Skeletal muscle cell (primary cell): ENCODE results near the gene CEP72.
"Not testable (repeated sequence)": the region's sequence is repeated elsewhere in the genome, so short reads cannot be mapped to it uniquely, and the experiment has no call there.

Experiments
- DNase-seq: peaks from one replicate; pipeline ENCODE4 v3.0.0-alpha.2; 2010; ENCODE audit warnings: low read depth
- H3K4me3 ChIP-seq: 2 replicates; pipeline ENCODE4 v1.5.1; 2011; ENCODE audit warnings: low read depth, mild to moderate bottlenecking, control low read depth, low read length, moderate library complexity

CEP72 gene

DNA sequence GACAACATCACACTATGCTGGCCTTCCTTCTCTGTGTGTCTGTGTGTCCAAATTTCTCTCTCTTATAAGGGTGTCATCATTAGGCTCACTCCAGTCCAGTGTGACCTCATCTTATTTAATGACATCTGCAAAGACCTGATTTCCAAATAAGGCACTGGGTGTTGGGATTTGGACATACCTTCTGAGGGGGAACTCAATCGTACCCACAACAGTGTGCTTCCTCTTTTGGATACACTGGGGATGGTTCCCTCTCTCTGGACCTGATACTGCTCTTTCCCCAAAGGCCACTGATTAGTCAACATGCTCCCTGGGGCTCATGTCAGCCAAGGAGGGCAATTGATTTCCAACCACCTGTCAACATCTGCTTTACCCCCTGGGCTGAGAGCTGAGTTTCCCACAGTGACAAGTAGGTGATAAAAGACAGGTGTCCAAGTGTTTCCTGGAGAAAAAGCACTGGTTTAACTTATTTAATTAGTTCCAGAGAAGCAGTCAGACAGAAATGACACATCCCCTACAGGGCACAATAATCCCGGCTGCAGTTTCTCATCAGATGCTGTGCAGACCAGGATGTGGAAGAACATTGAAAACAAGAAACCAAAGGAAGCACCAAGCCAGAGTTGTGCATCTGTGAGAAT lies 17.8 kb upstream of the CEP72 start:
- no peak overlapping the region for H3K4me3 ChIP-seq
- DNase-seq: no peak

DNA sequence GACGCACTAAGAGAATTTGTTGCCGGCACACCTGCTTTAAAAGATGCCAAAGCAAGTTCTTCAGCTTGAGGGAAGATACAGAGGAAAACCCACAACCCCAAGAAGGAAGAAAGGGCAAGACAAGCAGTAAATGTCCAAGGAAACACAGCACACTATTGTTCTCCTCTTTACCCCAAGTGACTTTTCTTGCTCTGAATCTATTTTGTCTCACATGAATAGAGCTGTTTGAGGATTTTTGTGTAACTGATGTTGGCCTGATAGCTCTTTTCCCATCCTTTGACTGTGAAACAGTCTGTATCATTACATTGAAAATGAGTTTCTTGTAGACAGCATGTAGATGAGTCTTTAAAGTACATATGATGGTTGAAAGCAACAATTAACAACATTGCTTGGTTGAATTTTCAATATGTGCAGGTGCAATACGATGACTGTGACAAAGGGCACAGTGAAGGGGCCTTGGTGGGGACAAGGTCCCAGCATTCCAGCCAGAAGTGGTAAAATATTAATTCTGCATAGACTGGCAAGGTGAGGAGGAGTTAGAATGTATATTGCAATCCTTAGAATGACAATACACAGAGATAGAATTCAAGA lies 16.8 kb upstream of the CEP72 start:
- no peak for DNase-seq
- H3K4me3 ChIP-seq: no peak overlapping the region

DNA sequence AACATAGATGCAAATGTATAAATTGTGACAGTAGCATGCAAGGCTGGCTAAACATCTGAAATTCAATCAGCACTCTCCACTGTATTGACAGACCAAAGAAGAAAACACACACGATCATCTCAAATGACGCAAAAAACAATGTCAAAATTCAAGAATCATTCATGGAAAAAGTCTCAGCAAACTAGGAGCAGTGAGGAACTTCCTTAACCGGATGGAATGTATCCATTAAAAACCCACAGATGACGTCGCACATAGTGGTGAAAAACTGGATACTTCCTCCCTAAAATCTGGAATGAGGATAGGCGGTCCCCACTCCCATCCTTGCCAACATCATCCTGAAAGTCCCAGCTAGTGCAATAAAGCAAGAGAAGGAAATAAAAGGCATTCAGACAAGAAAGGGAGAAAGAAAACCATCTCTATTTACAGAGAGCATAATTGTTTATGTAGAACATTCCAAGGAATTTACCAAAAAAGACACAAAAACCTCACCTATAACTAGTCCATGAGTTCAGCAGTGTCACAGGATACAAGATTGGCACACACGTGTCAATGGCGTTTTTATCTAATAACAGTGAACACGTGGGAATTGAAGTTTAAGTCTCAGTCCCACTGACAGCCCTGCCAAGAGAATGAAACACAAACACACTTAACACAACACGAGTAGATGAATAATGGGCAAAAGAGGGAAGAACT lies 14.1 kb upstream of the CEP72 start:
- DNase-seq: no peak

DNA sequence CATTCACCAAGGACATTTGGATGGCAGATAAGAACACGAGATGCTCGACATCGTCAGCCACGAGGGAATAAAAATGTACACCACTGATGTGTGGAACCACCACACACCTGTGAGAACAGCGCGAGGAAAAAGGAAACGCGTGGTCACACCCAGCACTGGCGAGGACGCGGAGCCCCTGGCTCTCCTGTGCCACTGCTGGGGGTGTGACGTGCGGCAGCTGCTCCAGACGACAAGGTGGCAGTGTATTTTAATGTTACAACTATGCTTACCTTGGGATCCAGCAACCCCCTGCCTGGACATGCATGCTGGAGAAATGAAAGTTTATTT lies 13.6 kb upstream of the CEP72 start:
- DNase-seq: no peak
- no peak overlapping the region for H3K4me3 ChIP-seq

More for the DNA sequence above, 14.1 kb upstream of the CEP72 start:
- no peak overlapping the region for H3K4me3 ChIP-seq

DNA sequence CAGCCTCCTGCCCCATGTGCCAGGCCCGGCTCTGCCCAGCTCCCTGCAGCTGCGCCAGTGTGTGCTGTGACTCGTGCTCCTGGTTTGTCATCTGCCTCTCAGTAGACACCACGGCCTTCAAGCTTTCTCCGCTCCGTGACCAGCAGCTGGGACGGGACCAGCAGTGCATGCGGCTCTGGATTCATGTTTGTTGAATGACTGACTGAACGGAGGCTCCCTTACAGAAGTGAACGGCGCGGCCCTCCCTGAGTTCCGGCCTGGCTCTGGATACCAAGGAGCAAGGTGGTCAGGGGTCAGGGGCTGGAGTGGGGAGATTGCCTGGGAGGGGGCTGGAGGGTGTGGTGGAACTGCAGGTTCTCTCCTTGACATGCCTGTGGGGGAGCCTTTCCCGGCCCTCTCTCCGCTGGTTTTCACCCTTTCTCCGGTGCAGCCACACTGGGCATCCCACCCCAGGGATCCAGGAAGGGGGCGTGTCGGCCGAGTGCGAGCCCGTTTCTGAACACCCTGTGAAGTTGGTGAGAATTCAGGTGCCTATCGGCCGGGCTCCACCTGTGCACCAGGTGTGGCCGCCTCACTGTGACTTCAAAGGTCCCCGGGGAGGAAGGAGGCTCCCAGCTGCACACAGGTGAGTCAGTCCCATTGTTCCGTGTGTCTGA lies 11.1 kb upstream of the CEP72 start:
- no peak overlapping the region for H3K4me3 ChIP-seq
- no peak for DNase-seq

DNA sequence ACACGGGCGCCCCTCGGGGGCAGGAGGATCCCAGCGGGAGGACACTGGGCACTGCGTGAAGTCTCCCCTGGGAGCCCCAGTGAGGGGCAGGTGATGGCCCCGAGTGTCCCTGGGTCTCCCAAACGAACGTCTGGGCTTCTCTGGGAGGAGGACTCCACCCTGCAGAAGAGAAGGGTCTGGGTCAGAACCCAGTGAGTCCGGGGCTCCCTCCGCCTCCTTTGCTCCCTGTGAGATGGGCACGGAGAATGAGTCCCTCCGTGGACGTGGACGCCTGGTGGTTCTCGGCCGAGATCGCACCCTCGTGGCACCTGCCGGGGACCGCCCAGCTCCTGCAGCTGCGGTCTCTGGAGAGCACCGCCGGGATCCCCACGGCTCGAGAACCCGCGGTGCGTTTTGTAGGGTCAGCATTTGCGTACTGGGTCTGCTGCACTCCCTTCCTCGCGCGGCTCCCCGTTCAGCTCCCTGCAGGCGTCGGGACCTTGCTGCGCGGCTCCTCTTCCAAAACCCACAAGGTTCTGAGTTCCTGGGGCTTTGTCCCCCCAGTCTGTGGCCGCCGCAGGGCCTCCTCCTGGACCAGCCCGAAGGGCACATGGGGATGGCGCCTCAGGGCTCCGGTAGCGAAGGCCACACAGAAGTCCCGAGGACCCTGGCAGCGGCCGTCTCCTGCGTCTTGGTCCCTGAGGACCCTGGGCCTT lies 10.2 kb upstream of the CEP72 start:
- DNase-seq: no peak
- no peak overlapping the region for H3K4me3 ChIP-seq

DNA sequence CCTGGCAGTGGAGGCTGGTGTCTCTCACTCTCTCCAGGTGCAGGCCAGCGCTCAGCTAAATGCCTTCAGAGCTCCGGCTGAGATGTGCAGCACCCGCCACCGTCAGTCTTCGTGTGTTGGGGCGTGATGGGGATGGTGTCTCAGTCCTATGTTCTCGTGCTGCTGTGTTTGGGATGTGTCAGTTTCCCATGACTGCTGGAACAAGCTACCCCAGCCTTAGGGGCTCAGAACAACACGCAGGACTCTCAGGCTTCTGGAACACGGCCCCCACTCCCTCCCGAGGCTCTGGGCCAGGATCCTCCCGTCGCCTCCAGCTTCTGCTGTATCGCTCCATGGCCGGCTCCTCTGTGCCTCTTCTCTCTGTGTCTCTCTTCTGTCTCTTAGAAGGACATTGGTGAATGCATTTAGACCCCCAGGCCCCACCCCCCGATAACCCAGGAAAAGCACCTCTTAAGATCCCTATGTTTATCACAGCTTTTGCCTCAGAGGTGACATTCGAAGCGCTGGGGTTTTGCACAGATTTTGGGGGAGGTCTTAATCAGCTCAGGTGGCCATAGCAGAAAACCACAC lies 9.6 kb upstream of the CEP72 start:
- H3K4me3 ChIP-seq: no peak overlapping the region
- no peak for DNase-seq

DNA sequence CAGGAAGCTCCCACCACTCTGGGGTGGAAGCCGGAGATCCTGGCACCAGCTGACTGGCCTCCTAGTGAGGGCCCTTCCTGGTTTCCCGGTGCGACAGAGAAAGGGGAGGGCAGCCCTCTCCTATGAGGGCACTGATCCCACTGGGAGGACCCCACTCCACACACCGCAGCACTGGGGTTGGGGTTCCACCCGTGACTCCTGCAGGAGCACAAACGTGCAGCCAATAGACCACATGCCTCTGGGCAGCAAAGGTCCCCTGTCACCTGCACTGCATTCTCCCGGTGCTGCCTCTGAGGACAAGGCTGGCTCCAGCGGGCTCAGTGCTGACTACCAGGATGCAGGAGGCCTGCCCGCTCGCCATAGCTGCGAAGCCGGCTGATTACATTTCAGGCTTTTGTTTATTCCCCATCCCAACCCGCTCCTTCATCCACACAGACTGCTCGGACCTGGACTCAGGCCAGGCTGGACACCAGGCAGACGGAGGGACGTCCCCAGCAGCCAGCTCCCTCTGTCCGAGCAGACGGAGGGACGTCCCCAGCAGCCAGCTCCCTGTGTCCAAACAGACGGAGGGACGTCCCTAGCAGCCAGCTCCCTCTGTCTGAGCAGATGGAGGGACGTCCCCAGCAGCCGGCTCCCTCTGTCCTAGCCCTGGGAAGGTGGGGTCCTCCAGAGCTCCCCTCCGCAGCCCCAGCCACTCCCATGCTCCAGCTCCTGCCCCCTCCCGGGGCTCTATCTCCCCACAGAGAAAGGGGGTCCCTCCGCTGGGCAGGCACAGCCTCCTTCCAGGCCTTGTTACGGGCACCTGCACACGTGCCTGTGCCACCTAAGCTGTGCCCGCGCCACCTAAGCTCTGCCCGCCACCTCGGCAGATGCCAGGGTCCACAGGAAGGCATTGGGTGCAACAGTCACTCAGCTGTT lies 8.8 kb upstream of the CEP72 start:
- H3K4me3 ChIP-seq: no peak overlapping the region
- no peak for DNase-seq

DNA sequence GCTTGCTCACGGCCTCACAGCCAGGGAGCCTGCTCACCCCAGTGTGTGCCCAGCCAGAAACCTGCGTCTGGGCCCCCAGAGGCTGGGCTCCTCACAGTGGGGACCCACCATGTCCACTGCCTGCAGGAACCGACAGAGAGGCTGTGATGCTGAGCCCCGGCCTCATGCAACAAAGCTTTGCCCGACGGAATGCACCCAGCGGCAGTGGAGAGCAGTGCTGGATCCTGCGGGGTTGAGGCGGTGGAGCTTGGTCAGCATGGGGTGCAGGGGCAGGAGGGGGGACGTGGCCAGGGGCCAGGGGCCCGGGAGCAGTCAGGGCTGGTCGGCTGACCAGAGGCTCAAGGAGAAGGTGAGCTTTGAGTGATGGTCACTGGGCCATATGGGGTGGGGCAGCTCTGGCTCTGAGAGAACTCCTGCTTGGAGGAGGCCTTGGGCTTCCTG lies 7.7 kb upstream of the CEP72 start:
- DNase-seq: no peak
- no peak overlapping the region for H3K4me3 ChIP-seq

DNA sequence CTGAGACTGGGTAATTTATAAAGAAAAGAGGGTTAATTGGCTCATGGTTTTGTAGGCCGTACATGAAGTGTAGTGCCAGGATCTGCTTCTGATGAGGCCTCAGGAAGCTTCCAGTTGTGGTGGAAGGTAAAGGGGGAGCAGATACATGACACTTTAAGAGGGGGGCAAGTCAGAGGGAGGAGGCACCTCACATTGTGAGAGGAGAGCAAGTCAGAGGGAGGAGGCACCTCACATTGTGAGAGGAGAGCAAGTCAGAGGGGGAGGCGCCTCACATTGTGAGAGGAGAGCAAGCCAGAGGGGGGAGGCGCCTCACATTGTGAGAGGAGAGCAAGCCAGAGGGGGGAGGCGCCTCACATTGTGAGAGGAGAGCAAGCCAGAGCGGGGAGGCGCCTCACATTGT lies 7.0 kb upstream of the CEP72 start:
- not testable (repeated sequence) for DNase-seq, H3K4me3 ChIP-seq

DNA sequence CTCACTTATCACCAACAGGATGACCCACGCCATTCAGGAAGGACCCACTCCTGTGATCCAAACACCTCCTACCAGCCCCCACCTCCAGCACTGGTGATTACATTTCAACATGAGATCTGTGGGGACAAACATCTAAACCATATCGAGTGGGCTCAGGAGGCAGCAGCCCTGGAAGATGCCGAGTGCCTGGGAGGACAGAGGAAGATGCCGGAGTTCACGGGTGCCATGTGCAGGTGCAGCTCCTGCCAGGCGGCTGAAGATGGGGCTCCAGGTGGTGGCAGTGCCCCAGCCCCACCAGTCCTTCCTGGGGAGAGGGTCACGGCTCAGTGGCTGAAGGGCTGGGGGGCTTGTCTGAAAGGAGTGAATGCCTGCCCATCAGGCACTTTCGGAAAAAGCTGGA lies 6.1 kb upstream of the CEP72 start:
- no peak for DNase-seq
- no peak overlapping the region for H3K4me3 ChIP-seq

DNA sequence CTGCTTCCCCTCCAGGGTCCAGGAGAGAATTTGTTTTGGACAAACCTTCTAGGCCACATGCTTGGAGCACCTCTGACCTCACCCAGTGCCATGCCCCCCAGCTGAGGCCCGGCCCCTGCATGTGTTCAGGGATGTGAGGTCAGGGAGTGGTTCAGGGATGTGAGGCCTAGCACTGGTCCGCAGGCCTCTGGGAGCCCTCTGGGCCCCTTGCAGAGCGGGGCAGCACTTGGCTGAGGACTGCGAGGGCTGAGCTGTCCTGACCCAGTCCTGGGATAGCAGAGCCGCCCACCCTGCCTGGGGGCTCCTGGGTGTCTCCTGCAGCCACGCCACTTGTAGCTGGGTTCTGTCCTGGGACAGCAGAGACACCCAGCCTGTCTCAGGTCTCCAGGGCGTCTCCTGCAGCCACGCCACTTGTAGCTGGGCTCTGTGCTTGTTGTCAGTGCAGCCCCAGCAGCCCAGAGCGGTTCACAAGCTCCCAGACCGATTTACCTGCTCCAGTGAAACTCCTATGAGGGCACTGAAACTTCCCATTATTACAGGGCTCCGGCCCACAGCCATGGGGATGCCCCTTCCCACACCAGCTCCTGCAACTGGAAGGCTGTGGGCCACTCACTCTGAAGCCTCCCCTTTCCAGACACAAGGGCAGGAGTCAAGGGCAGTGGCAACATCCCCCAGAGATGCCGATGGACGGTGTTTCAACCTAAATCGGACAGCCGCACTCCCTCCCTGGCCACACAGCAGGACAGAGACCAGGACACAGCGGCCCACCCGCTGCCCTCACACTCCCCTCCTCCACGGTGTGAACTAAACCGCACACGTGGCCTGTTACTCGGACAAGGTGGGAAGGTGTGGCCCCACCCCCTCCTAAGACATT lies 5.4 kb upstream of the CEP72 start:
- H3K4me3 ChIP-seq: no peak overlapping the region
- DNase-seq: no peak

DNA sequence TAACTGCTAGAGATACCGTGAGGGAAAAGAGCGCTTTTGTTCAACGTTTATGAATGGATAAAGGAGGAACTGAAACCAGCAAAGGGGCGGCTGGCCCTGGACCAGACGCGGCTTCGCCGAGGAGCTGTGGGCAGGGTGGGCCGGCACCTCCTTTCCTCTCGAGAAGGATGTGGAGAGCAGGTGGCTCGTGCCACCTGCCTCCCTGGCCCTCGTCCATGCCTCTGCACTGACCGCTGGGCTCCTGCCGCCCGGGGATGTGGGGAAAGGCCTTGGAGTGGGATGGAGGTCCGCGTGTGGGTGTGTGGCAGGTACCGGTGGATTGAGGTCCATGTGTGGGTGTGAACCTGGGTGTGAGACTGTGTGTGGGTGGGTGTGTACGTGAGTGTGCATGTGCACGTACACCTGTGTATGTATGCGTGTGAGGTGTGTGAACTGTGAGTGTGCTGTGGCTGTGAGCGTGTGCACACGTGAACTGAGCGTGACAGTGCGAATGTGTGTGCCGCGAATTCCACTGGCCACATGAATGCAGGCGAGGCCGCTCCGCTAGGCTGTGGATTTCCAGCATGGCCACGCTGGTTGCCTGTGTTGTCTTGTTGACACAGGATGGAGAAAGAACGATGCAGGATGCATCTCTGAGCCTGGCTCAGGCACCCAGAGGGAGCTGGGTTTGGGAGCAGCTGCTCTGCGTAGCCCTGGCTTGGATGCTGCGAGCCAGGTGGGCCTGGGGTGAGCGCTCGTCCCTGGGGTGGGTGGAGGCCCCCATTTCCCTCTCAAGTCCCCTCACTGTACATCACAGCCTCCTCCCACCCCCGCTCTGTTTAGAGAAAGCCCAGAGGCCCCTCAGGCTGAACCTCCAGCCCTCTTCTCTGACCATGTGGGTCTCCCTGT lies 4.4 kb upstream of the CEP72 start:
- H3K4me3 ChIP-seq: no peak overlapping the region
- DNase-seq: no peak

DNA sequence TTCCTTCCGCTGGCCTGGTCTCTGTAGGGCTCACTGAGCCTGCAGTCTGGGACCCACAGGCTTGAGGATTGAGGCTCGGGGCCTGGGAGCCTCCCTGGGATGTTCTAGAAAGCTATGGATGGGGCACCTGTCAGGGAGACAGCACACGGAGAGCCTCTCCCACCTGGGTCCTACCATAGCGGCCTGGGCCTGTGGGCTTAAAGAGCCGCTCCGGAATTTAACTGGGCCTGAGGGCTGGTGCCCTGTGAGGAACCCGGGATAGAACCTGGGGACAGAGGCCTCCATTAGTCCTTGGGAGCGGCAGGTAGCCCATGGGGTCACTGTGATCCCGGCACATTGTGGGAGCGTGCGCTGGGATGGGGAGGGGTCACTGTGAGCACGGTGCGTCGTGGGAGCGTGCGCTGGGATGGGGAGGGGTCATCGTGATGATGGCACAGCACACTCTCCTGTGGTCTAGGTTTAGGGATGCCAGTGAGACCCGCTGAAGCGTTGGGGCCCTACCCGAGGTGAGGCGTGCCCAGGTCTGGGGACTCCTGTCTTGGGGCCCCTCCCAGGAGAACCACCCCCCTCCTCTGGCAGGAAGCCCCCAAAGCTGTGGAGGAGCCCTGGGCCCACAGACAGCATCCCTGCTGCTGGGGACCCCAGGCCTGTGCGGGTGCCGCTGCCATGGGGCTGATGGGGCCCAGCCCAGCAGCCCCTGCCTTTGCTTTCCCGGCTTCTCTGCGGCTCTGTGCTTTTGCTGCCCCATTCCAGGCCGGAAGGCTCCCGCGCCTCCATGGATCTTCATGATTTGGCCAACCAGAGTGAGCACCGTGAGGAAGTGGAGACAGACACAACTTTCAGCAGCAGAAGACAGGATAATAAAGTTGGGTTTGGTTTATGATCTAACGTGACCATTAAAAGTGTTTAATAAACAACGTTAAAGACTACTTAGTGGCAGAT lies 3.4 kb upstream of the CEP72 start:
- no peak for DNase-seq
- no peak overlapping the region for H3K4me3 ChIP-seq

DNA sequence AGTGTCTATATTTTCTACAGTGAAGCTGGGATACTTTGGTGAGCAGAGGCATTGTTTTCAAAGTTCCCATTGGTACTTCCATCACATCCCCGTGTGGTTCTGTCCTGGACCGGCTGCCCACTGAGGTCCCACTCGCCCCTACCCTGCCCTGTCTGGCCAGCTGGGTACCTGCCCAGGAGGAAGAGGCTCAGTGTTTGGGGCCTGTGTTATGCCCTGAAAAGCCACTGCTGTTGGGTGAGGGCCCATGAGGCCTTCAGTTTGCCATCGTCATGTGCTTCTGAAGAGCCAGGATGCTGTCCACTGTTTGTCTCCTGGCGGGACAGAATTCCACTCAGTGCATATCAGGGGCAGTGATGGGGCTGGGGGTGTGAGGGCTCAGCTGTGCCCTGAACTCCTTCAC lies 2.6 kb upstream of the CEP72 start:
- H3K4me3 ChIP-seq: no peak overlapping the region
- DNase-seq: no peak
